Activated naive CD8-positive, alpha-beta T cell treated with anti-CD3 and anti-CD28 coated beads, Interleukin-2, amount 10 ng/mL, durations not matched to agents 7 days and 5 days (primary cell): Measurements from ENCODE around the gene HSPE1. TPM values are rescaled to one million over a fixed set of nuclear protein-coding genes. Genes with fewer than 3 reads are reported as not detected.
"Not testable (repeated sequence)": the region's sequence is repeated elsewhere in the genome, so short reads cannot be mapped to it uniquely, and the experiment has no call there.

Experiments used
- ATAC-seq: fragments of 150-1000 bp; cut with Tn5 transposase; one replicate; pipeline ENCODE4 v1.10.0; 2021; ENCODE audit warnings: low read depth, moderate library complexity
- POLR2A ChIA-PET: fragments of 350-600 bp; sonication (Branson Sonifier 250); formaldehyde crosslinking; loops from one replicate; lab custom pipeline; 2021; ENCODE audit warnings: antibody characterized with exemption; lab: Charles Lee
- DNase-seq: peaks from one replicate; pipeline ENCODE4 v3.0.0; 2021
- H3K27ac Mint-ChIP-seq: one replicate; pipeline ENCODE4 v1.8.0; 2022; ENCODE audit warnings: mild to moderate bottlenecking, mixed read lengths
- H3K27me3 Mint-ChIP-seq: one replicate; pipeline ENCODE4 v1.8.0; 2022; ENCODE audit warnings: mild to moderate bottlenecking, moderate library complexity, mixed read lengths
- H3K36me3 Mint-ChIP-seq: one replicate; pipeline ENCODE4 v1.8.0; 2021; ENCODE audit warnings: mild to moderate bottlenecking, mixed read lengths
- H3K4me1 Mint-ChIP-seq: one replicate; pipeline ENCODE4 v1.8.0; 2021; ENCODE audit warnings: mixed read lengths
- H3K4me3 Mint-ChIP-seq: one replicate; pipeline ENCODE4 v1.8.0; 2022; ENCODE audit warnings: mild to moderate bottlenecking, moderate library complexity, mixed read lengths
- H3K9me3 Mint-ChIP-seq: one replicate; pipeline ENCODE4 v1.8.0; 2021; ENCODE audit warnings: mixed read lengths
- total RNA-seq, 2 experiments: library from RNA; stranded (reverse); gene quantifications; one replicate each; pipeline ENCODE4 v1.2.3, GENCODE V29; 2021

HSPE1 gene
- total RNA-seq, 2 experiments from 2014 or later: 92.1 to 94.3 TPM

DNA sequence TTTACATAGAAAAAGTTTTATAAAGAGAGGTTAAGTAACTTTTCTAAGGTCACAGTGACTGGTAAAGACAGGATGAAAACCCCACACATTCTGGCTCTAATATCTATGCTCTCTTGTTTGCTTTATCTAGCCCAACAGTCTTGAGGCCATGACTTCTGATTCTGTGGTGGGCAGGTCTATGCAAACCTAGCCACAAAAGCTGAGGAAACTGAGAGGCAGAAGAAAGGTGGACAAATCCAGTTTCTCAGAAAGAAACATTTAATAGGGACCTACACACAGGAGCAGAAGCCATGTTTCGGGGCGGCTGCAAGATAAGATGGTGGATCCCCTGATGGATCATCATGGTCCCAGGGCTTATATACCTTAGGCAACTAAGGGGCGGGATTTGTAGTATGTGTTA is 22.4 kb upstream of the HSPE1 start:
- no peak for ATAC-seq
- Mint-ChIP-seq H3K4me1 (peaks cover 9% of the 10 kb centered on the region), H3K9me3 (no peaks in the 10 kb centered on the region), H3K4me3 (no peak overlapping the region), H3K27ac (no peak overlapping the region), H3K27me3 (no peaks in the 10 kb centered on the region), H3K36me3 (peaks cover 41% of the 10 kb centered on the region)
- DNase-seq: no peak
- POLR2A ChIA-PET: no interaction called here

DNA sequence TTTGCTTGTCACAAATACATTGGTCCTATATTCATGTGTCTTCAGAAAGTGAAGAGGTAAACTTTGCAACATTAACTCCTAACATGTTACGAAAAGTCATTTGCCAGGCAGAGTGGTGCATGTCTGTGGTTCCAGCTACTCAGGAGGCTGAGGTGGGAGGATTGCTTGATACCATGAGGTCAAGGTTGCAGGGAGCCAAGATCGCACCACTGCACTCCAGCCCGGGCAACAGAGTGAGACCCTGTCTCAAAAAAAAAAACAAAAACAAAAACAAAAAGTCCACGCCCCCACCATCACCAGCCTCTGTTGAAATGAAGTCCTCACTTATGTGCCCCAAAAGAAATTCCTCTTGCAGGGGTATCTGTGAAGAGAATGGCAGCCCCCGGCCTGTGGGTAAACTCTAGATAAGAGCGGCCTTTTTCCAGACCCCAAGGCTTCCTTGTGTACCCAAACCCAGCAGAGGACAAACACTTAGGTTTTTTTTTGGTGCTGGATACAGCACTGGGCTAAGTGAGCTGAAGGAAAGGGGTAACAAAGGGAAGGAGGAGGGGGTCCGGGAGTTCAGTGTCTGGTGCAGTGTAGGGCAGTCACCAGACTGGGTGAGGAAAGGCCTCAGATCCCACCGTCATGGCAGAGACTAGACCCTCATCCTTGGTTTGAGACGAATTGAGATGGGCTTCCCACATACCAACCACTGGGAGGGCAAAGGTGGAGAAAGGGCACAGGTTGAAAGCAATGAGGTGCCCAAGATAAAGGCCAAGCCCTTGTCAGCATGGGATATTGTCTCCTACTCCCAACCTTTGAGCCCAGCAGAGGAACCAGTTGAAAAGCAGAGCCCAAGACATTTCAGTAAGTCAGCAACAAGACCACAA is 19.8 kb upstream of the HSPE1 start:
- DNase-seq (no peak), ATAC-seq (no peak)
- Mint-ChIP-seq H3K27me3 (no peaks in the 10 kb centered on the region), H3K4me1 (peaks cover 9% of the 10 kb centered on the region), H3K27ac (no peak overlapping the region), H3K9me3 (peaks cover 3% of the 10 kb centered on the region), H3K4me3 (no peak overlapping the region), H3K36me3 (peaks cover 52% of the 10 kb centered on the region)
- POLR2A ChIA-PET: interaction anchor here (1.0 to 1.3 kb wide), 2 partner anchors 9 to 19 kb away, joined by 3 read pairs; partner anchors contain the start of genes HSPD1 and HSPE1

DNA sequence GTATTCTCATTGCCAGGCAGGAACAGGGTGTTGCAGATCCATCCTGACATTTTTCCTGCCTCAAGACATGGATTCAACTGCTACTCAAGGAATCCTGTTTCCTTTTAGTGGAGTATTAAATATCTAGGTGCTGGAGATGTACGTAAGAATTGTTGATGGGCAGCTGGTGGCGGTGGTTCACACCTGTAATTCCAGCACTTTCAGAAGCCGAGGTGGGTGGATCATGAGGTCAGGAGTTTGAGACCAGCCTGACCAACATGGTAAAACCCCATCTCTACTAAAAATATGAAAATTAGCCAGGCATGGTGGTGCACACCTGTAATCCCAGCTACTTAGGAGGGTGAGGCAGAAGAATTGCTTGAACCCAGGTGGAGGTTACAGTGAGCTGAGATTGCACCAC is 15.9 kb upstream of the HSPE1 start:
- H3K9me3 Mint-ChIP-seq, DNase-seq, H3K4me1 Mint-ChIP-seq, H3K27me3 Mint-ChIP-seq, ATAC-seq, H3K4me3 Mint-ChIP-seq, H3K27ac Mint-ChIP-seq: not testable (repeated sequence)
- POLR2A ChIA-PET: interaction anchor here (0.7 to 1.5 kb wide), 3 partner anchors 13 to 32 kb away, joined by 3 to 7 read pairs (median 4); partner anchors contain the start of gene MOB4
- peaks cover 62% of the 10 kb centered on the region for H3K36me3 Mint-ChIP-seq

DNA sequence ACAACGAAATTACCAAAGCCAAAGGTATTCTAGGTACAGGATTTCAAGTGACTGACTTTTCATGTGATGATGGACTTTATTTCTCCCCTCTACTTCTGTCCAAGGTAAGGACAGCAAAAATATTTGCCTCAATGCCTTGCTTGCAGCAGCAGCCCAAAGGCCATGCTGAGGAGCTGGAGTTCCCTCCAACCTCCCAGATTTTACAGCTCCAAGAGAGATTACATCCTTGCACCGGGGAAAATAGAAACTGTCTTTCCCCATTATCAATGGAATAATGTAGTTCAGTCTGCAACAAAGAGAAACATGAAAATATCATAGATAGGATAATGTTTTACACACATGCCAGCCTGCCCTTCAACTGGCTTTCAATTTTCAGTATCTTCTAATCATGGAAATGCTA is 14.0 kb upstream of the HSPE1 start:
- H3K4me1 Mint-ChIP-seq: peaks cover 2% of the 10 kb centered on the region
- POLR2A ChIA-PET: no interaction called here
- DNase-seq: no peak
- no peak for ATAC-seq
- H3K27me3 Mint-ChIP-seq: no peaks in the 10 kb centered on the region
- peaks cover 3% of the 10 kb centered on the region for H3K9me3 Mint-ChIP-seq
- H3K36me3 Mint-ChIP-seq: peaks cover 70% of the 10 kb centered on the region
- H3K4me3 Mint-ChIP-seq: no peak overlapping the region
- no peak overlapping the region for H3K27ac Mint-ChIP-seq

DNA sequence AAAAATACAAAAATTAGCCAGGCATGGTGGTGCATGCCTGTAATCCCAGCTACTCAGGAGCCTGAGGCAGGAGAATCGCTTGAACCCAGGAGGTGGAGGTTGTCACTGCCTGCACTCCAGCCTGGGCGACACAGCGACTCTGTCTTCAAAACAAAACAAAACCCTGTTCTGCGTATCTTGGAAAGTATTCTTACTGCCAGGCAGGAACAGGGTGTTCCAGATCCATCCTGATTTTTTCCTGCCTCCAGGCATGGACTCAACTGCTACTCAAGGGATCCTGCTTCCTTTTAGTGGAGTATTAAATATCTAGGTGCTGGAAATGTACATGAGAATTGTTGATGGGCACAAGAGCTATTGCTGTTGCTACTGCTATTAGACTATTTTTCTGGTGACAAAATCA is 12.8 kb upstream of the HSPE1 start:
- Mint-ChIP-seq H3K27me3 (no peaks in the 10 kb centered on the region), H3K36me3 (peaks cover 70% of the 10 kb centered on the region), H3K4me3 (no peak overlapping the region), H3K27ac (no peak overlapping the region), H3K4me1 (peaks cover 2% of the 10 kb centered on the region), H3K9me3 (peaks cover 3% of the 10 kb centered on the region)
- ATAC-seq (no peak), DNase-seq (no peak)
- POLR2A ChIA-PET: interaction anchor here (0.5 to 1.0 kb wide), 2 partner anchors 8 to 12 kb away, joined by 3 to 4 read pairs; partner anchors contain the start of gene HSPD1

DNA sequence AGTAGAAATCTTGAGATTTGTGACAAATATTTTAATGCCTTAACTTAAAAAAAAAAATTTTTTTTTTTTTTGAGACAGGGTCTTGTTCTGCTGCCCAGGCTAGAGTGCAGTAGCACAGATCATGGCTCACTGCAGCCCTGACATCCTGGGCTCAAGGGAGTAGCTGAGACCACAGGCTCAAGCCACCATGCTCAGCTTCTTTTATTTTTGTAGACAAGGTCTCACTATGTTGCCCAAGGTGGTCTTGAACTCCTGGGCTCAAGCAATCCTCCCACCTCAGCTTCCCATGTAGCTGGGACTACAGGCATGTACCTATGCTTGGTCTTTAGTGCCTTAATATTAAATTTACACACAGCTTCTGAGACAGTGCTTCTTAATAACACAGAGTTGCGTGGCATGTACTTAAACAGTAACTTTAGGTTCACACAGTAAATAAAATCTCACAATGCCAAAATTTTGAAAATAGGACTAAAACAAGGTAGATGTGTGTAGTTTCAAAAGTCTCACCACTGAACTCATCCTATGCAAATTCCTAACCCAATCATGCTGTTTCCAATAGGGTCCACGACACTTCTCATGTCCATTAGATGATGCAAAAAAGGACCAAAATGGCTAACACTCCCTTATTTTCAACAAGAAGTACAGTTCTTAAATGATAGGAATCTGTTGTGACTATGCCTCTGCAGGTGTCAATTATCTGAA is 4.6 kb upstream of the HSPE1 start:
- Mint-ChIP-seq H3K27me3 (no peaks in the 10 kb centered on the region), H3K27ac (no peak overlapping the region), H3K36me3 (peaks cover 52% of the 10 kb centered on the region), H3K9me3 (no peaks in the 10 kb centered on the region), H3K4me1 (peaks cover 40% of the 10 kb centered on the region), H3K4me3 (peak overlapping the region; percentile 91)
- POLR2A ChIA-PET: interaction anchor here (0.6 to 2.8 kb wide), 5 partner anchors 20 to 61 kb away, joined by 3 to 12 read pairs (median 5); partner anchors contain the start of genes COQ10B, MOB4 and SF3B1
- no peak for DNase-seq
- no peak for ATAC-seq

DNA sequence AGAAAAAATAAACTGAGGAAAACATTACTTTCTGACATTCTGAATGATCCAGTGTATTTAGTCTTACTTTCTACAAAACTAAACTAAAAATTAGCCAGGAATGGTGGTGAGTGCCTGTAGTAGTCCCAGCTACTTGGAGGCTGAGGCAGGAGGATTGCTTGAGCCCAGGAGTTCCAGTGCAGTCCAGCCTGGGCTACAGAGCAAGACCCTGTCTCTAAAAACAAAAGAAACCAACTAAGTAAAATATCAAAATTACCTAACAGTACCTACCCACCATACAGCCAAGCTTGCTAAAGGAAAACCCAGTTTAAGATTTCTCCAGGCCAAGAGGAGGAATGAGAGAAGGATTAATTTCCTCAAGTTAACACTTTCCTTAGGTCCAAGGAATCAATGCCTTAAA is 3.5 kb upstream of the HSPE1 start:
- Mint-ChIP-seq H3K27ac (peak overlapping the region; percentile 62), H3K27me3 (no peaks in the 10 kb centered on the region), H3K36me3 (peaks cover 47% of the 10 kb centered on the region), H3K4me3 (peak overlapping the region; percentile 91), H3K9me3 (no peaks in the 10 kb centered on the region), H3K4me1 (peaks cover 43% of the 10 kb centered on the region)
- DNase-seq: no peak
- POLR2A ChIA-PET: interaction anchor here (1.0 to 2.8 kb wide), 4 partner anchors 12 to 62 kb away, joined by 4 to 12 read pairs (median 7); partner anchors contain the start of genes COQ10B, MOB4 and SF3B1
- ATAC-seq: no peak

DNA sequence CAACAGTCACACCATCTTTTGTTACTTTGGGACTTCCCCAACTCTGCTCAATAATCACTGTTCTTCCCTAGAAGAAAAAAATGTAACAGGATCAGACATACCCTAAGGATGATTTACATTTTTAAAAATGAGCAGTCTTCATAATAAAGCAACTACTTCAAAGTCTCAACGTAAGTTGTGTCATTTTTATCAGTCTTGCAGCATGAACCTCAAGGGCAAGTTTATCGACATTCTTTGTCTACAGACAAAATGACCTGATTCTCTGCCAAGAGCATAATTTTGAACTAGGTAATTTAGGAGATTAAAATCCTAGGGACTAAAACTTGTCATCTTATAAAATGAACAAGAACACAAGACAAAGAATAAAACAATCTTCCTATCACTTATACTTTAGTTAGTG is 2.9 kb upstream of the HSPE1 start:
- Mint-ChIP-seq H3K27me3 (no peaks in the 10 kb centered on the region), H3K4me1 (peaks cover 50% of the 10 kb centered on the region), H3K36me3 (peaks cover 49% of the 10 kb centered on the region), H3K9me3 (no peaks in the 10 kb centered on the region), H3K4me3 (peak overlapping the region; percentile 91), H3K27ac (peak overlapping the region; percentile 66)
- ATAC-seq: no peak
- POLR2A ChIA-PET: interaction anchor here (1.1 to 2.8 kb wide), 2 partner anchors 13 to 18 kb away, joined by 4 to 12 read pairs; partner anchors contain the start of gene MOB4
- no peak for DNase-seq

DNA sequence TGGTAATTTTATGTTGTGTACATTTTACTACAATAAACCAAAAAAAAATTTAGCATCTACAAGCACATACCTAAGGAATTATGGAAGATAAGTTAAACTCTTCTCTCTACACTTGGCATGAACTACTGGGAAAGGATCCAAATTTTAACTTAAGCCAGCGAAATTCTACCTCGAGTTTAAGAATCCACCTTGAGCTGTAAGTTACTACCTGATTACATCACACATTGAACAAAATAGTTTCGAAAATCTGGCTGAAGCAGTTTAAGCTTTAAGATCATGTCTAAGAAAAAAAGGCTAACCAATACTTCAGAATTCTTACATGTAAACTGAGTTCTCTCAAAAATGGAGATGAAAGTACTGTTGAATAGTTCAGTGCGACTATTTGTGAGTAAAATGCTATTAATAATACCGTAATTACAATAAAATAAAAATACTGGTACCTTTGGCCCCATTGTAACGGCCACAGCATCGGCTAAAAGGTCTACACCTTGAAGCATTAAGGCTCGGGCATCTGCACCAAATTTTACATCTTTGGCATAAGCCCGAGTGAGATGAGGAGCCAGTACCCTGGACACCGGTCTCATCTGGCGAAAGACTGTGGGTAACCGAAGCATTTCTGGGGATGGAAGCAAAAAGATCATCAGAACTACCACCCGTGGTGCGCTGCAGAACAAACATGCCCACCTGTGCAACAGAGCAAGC is 1.8 kb upstream of the HSPE1 start:
- peak overlapping the region; percentile 97 for H3K27ac Mint-ChIP-seq
- peak overlapping the region; percentile 91 for H3K4me3 Mint-ChIP-seq
- ATAC-seq (no peak), DNase-seq (no peak)
- H3K36me3 Mint-ChIP-seq: peaks cover 43% of the 10 kb centered on the region
- POLR2A ChIA-PET: interaction anchor here (1.3 to 5.1 kb wide), 8 partner anchors 8 to 208 kb away, joined by 3 to 121 read pairs (median 14); partner anchors contain the start of genes COQ10B, MARS2, MOB4 and SF3B1
- no peaks in the 10 kb centered on the region for H3K9me3 Mint-ChIP-seq
- peaks cover 47% of the 10 kb centered on the region for H3K4me1 Mint-ChIP-seq
- H3K27me3 Mint-ChIP-seq: no peaks in the 10 kb centered on the region

DNA sequence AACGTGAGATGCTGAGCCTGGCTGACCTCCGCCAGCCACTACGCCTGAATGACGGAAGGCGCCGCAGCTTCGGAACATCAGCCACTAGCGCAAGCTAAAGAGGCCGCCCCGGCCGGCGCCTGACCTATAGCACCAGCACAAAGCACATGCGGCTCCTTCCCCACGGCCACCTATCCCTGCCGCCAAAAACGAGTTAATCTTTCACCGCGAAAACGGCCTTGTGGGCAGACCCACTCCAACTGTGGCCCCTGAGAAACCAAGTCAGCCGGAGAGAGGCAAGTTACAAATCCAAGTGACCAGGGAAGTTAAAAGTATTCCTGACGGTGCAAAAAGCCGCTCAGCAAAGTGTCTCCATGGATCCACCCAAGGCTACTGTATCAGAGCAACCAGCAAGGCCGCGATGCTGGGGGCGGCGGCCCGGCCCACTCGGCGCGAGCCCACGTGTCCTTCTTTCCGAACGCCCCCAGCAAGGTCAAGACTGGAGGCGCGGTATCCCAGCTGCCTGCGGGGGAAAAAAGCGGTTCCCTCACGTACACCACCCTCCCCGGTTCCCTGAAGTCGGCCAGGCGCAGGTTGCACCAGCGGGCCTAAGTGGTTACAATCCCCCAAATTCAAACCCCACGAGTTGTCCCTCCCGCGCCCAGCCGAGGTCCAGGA is 1.1 kb upstream of the HSPE1 start:
- Mint-ChIP-seq H3K27ac (peak overlapping the region; percentile 97), H3K9me3 (no peaks in the 10 kb centered on the region), H3K27me3 (no peaks in the 10 kb centered on the region), H3K4me1 (peaks cover 45% of the 10 kb centered on the region), H3K36me3 (peaks cover 43% of the 10 kb centered on the region), H3K4me3 (peak overlapping the region; percentile 91)
- POLR2A ChIA-PET: interaction anchor here (0.6 to 5.1 kb wide), 16 partner anchors 9 to 1328 kb away, joined by 3 to 121 read pairs (median 4); partner anchors contain the start of genes COQ10B, MARS2, MOB4 and SF3B1
- DNase-seq: peak; percentile 70
- ATAC-seq: peak; percentile 7

DNA sequence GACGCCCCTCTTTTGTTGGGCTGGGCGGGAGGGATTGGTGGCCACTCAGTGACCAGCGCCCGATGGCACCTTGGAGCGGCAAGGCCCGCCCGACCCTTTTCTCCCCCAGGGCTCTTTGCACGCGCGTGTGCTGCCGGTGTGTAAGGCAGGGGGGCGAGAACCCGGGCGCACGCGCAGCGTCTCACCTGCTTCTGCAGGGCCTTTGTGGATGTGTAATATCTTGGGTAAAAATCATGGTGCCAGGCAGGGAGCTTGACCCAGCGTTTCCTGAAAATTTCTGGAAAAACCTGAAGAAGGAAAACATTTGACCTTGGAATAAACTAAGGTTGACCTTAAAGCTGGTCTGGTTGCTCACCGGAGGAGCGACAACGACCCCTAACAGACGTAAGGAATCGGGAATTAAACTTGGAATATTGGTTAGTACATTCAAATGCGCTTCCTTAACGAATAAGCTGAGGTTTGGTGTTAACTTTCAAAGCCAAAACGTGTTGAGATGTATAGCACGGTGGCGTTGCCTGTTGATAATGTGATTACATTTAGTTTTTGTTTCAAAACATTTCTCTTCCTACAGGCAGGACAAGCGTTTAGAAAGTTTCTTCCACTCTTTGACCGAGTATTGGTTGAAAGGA is 438 bp downstream of the HSPE1 start:
- ATAC-seq (peak; percentile 2), DNase-seq (no peak)
- POLR2A ChIA-PET: interaction anchor here (2.5 to 5.1 kb wide), 5 partner anchors 10 to 205 kb away, joined by 11 to 121 read pairs (median 32); partner anchors contain the start of genes COQ10B, MARS2, MOB4 and SF3B1
- Mint-ChIP-seq H3K27ac (peak overlapping the region; percentile 97), H3K27me3 (no peaks in the 10 kb centered on the region), H3K4me1 (peaks cover 38% of the 10 kb centered on the region), H3K36me3 (peaks cover 38% of the 10 kb centered on the region), H3K4me3 (peak overlapping the region; percentile 91), H3K9me3 (no peaks in the 10 kb centered on the region)

DNA sequence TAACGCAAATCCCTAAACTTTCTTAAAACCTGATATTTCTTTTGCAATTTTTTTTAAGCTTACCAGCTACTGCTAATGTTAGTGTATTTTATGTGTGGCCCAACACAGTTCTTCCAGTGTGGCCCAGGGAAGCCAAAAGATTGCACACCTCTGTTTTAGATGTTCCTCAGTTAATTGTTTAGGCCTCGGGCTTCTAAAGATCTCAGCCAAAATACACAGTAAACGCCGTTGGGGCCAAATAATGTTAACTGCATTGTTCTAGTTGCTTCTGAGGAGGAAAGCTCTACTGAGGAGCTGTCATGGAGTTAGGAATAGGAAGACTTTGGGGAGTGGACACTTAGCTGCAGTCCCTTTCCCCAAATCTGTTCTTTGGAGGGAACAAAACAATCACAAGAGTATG is 2.0 kb downstream of the HSPE1 start:
- ATAC-seq: no peak
- peaks cover 23% of the 10 kb centered on the region for H3K36me3 Mint-ChIP-seq
- H3K4me3 Mint-ChIP-seq: peak overlapping the region; percentile 91
- H3K9me3 Mint-ChIP-seq: no peaks in the 10 kb centered on the region
- POLR2A ChIA-PET: interaction anchor here (1.2 to 5.1 kb wide), 2 partner anchors 11 to 13 kb away, joined by 4 to 121 read pairs; partner anchors contain the start of gene MOB4
- no peaks in the 10 kb centered on the region for H3K27me3 Mint-ChIP-seq
- H3K4me1 Mint-ChIP-seq: peaks cover 22% of the 10 kb centered on the region
- peak overlapping the region; percentile 63 for H3K27ac Mint-ChIP-seq
- DNase-seq: no peak
